HepG2 (cell line): ENCODE data around the gene RPL41. TPM values are rescaled to one million over a fixed set of nuclear protein-coding genes. Genes with fewer than 3 reads are reported as not detected.

Experiments
- BRD4 ChIP-seq: sonication (generic); formaldehyde crosslinking; IDR thresholded peaks from 2 replicates; pipeline ENCODE4 v1.4.0; 2020; ENCODE audit warnings: missing genetic modification reagents
- MEIS2 ChIP-seq: sonication (generic); formaldehyde crosslinking; IDR thresholded peaks from 2 replicates; pipeline ENCODE4 v1.9.0; 2021; ENCODE audit warnings: mild to moderate bottlenecking, missing genetic modification reagents
- SALL2 ChIP-seq: sonication (generic); formaldehyde crosslinking; IDR thresholded peaks from 2 replicates; pipeline ENCODE4 v1.8.1; 2023; ENCODE audit warnings: mild to moderate bottlenecking, missing genetic modification reagents, inconsistent platforms
- ZKSCAN5 ChIP-seq: sonication (generic); formaldehyde crosslinking; IDR thresholded peaks from 2 replicates; pipeline ENCODE4 v1.5.1; 2020; ENCODE audit warnings: mild to moderate bottlenecking, missing genetic modification reagents
- ZNF207 ChIP-seq: fragments of 450-650 bp; IDR thresholded peaks from 2 replicates; pipeline ENCODE4 v1.6.1; 2016; ENCODE audit warnings: antibody characterized with exemption, borderline replicate concordance
- ZNF337 ChIP-seq: sonication (generic); formaldehyde crosslinking; IDR thresholded peaks from 2 replicates; pipeline ENCODE4 v1.5.1; 2020; ENCODE audit warnings: missing genetic modification reagents, low read depth, mild to moderate bottlenecking, borderline replicate concordance
- ZNF577 ChIP-seq: sonication (generic); formaldehyde crosslinking; IDR thresholded peaks from 2 replicates; pipeline ENCODE4 v1.4.0; 2020; ENCODE audit warnings: mild to moderate bottlenecking, low read depth, missing genetic modification reagents, borderline replicate concordance
- polyA plus RNA-seq, 8 experiments: library from polyadenylated mRNA; depleted of rRNA in 3 of 8; stranded (reverse) in 7 of 8; unstranded in 1 of 8; fragments of >200 nt; fragmentation: Illumina TruSeq in 4 of 8; extraction: Trizol in 4 of 8; gene quantifications; 2 replicates each; pipeline versions ENCODE4 v1.2.1 to v1.2.3, GENCODE V29; 2011 to 2016; ENCODE audit warnings: low read depth in 4 of 8, missing spikeins in 1 of 8, mixed read lengths in 1 of 8; ENCODE audit not compliant: insufficient read depth in 1 of 8
- total RNA-seq, 5 experiments: library from RNA; depleted of rRNA; stranded (reverse); fragments of >200 nt; fragmentation: Illumina TruSeq; extraction: Trizol; gene quantifications; 2 replicates each; pipeline ENCODE4 v1.2.3, GENCODE V29; 2016; ENCODE audit warnings: low read depth in 1 of 5
- TF ChIP-seq, protein P1 (sequence below), 2 experiments: sonication (generic) in 1 of 2; formaldehyde crosslinking in 1 of 2; IDR thresholded peaks; 2 replicates each; pipeline versions ENCODE4 v1.6.1 to v1.9.0; 2014 to 2022; ENCODE audit warnings: antibody characterized with exemption in 1 of 2, borderline replicate concordance in 1 of 2, inconsistent platforms in 1 of 2, low read depth in 1 of 2, missing genetic modification reagents in 1 of 2
- TF ChIP-seq, protein P2 (sequence below): IDR thresholded peaks from 2 replicates; pipeline ENCODE4 v1.4.0; 2020; ENCODE audit warnings: mild to moderate bottlenecking, missing genetic modification reagents
- TF ChIP-seq, protein P3 (sequence below): sonication (generic); formaldehyde crosslinking; IDR thresholded peaks from 2 replicates; pipeline ENCODE4 v1.4.0; 2020; ENCODE audit warnings: mild to moderate bottlenecking, missing genetic modification reagents
- TF ChIP-seq, protein P4 (sequence below): sonication (generic); formaldehyde crosslinking; IDR thresholded peaks from 2 replicates; pipeline ENCODE4 v1.5.0; 2020; ENCODE audit warnings: missing genetic modification reagents
- TF ChIP-seq, protein P5 (sequence below): IDR thresholded peaks from 2 replicates; pipeline ENCODE4 v1.6.1; 2016; ENCODE audit warnings: missing compliant biosample characterization, missing genetic modification reagents, borderline replicate concordance
- TF ChIP-seq, protein P6 (sequence below): sonication (generic); formaldehyde crosslinking; IDR thresholded peaks from 2 replicates; pipeline ENCODE4 v1.4.0; 2020; ENCODE audit warnings: mild to moderate bottlenecking, missing genetic modification reagents

RPL41 gene
- total and polyA plus RNA-seq, 2 of the 13 experiments (the other 11 are each of a cell fraction or from before 2014, with no cell fraction given): 4,012 to 7,670 TPM

DNA sequence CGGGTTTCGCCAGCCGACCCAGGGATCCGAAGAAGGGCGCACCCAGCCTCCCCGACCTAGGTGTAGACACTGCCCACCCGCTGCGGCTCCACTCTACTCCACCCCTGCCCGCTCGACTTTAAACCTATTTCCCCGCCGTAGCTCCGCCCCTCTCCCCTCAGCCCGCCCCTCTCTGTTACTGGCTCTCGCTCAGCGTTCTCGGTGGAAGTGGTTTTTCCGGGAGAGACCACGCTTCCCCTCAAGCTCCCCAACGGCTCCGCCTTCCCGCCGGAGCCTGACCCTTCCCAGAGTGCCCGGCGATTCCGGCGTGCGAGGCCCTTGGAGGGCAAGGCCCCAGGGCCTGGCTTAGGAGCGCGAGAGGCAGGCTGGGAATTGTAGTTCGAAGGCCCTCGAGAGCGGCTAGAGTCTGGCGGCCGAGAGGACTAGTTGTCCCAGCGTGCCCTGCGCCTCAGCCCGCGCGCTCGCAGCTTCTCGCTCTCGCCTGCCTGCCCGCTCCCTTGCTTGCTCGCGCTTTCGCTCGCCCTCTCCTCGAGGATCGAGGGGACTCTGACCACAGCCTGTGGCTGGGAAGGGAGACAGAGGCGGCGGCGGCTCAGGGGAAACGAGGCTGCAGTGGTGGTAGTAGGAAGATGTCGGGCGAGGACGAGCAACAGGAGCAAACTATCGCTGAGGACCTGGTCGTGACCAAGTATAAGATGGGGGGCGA lies 12.2 kb upstream of the RPL41 start, which contains the start of gene PA2G4 (continued):
- TF ChIP-seq, protein P1, sequence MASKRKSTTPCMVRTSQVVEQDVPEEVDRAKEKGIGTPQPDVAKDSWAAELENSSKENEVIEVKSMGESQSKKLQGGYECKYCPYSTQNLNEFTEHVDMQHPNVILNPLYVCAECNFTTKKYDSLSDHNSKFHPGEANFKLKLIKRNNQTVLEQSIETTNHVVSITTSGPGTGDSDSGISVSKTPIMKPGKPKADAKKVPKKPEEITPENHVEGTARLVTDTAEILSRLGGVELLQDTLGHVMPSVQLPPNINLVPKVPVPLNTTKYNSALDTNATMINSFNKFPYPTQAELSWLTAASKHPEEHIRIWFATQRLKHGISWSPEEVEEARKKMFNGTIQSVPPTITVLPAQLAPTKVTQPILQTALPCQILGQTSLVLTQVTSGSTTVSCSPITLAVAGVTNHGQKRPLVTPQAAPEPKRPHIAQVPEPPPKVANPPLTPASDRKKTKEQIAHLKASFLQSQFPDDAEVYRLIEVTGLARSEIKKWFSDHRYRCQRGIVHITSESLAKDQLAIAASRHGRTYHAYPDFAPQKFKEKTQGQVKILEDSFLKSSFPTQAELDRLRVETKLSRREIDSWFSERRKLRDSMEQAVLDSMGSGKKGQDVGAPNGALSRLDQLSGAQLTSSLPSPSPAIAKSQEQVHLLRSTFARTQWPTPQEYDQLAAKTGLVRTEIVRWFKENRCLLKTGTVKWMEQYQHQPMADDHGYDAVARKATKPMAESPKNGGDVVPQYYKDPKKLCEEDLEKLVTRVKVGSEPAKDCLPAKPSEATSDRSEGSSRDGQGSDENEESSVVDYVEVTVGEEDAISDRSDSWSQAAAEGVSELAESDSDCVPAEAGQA (IDR thresholded peaks at IDR 0.05; ENCODE audit: low read depth): peak; percentile 76; the same call in 1 of the 2 replicates
- TF ChIP-seq, protein P1 (CRISPR knock-in tag; IDR thresholded peaks at IDR 0.05; ENCODE audit: borderline replicate concordance): 0 out of 2 replicates have a peak, but pooled peaks have one; percentile 1
- TF ChIP-seq, protein P2, sequence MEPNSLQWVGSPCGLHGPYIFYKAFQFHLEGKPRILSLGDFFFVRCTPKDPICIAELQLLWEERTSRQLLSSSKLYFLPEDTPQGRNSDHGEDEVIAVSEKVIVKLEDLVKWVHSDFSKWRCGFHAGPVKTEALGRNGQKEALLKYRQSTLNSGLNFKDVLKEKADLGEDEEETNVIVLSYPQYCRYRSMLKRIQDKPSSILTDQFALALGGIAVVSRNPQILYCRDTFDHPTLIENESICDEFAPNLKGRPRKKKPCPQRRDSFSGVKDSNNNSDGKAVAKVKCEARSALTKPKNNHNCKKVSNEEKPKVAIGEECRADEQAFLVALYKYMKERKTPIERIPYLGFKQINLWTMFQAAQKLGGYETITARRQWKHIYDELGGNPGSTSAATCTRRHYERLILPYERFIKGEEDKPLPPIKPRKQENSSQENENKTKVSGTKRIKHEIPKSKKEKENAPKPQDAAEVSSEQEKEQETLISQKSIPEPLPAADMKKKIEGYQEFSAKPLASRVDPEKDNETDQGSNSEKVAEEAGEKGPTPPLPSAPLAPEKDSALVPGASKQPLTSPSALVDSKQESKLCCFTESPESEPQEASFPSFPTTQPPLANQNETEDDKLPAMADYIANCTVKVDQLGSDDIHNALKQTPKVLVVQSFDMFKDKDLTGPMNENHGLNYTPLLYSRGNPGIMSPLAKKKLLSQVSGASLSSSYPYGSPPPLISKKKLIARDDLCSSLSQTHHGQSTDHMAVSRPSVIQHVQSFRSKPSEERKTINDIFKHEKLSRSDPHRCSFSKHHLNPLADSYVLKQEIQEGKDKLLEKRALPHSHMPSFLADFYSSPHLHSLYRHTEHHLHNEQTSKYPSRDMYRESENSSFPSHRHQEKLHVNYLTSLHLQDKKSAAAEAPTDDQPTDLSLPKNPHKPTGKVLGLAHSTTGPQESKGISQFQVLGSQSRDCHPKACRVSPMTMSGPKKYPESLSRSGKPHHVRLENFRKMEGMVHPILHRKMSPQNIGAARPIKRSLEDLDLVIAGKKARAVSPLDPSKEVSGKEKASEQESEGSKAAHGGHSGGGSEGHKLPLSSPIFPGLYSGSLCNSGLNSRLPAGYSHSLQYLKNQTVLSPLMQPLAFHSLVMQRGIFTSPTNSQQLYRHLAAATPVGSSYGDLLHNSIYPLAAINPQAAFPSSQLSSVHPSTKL (CRISPR knock-in tag): 0 out of 2 replicates have a peak, but pooled peaks have one; percentile 51
- no peak for TF ChIP-seq ZNF577
- peak; percentile 91 for TF ChIP-seq SALL2 (CRISPR knock-in tag)
- TF ChIP-seq, protein P3, sequence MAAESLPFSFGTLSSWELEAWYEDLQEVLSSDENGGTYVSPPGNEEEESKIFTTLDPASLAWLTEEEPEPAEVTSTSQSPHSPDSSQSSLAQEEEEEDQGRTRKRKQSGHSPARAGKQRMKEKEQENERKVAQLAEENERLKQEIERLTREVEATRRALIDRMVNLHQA (CRISPR knock-in tag): no peak
- TF ChIP-seq ZNF207: no peak
- TF ChIP-seq, protein P4, sequence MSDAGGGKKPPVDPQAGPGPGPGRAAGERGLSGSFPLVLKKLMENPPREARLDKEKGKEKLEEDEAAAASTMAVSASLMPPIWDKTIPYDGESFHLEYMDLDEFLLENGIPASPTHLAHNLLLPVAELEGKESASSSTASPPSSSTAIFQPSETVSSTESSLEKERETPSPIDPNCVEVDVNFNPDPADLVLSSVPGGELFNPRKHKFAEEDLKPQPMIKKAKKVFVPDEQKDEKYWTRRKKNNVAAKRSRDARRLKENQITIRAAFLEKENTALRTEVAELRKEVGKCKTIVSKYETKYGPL (CRISPR knock-in tag): no peak; the same call in none of the 2 replicates
- TF ChIP-seq, protein P5, sequence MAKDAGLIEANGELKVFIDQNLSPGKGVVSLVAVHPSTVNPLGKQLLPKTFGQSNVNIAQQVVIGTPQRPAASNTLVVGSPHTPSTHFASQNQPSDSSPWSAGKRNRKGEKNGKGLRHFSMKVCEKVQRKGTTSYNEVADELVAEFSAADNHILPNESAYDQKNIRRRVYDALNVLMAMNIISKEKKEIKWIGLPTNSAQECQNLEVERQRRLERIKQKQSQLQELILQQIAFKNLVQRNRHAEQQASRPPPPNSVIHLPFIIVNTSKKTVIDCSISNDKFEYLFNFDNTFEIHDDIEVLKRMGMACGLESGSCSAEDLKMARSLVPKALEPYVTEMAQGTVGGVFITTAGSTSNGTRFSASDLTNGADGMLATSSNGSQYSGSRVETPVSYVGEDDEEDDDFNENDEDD (CRISPR knock-in tag): peak; percentile 94
- TF ChIP-seq, protein P6, sequence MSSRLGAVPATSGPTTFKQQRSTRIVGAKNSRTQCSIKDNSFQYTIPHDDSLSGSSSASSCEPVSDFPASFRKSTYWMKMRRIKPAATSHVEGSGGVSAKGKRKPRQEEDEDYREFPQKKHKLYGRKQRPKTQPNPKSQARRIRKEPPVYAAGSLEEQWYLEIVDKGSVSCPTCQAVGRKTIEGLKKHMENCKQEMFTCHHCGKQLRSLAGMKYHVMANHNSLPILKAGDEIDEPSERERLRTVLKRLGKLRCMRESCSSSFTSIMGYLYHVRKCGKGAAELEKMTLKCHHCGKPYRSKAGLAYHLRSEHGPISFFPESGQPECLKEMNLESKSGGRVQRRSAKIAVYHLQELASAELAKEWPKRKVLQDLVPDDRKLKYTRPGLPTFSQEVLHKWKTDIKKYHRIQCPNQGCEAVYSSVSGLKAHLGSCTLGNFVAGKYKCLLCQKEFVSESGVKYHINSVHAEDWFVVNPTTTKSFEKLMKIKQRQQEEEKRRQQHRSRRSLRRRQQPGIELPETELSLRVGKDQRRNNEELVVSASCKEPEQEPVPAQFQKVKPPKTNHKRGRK (CRISPR knock-in tag): no peak
- no peak for TF ChIP-seq ZKSCAN5
- peak; percentile 74 for TF ChIP-seq BRD4 (CRISPR knock-in tag)
- peak; percentile 55; the same call in 1 of the 2 replicates for TF ChIP-seq MEIS2 (CRISPR knock-in tag)
- no peak; the same call in 1 of the 2 replicates for TF ChIP-seq ZNF337 (CRISPR knock-in tag)
